Left ventricle myocardium inferior (tissue), 1 donor: ENCODE data around the gene RAN. TPM values are rescaled to one million over a fixed set of nuclear protein-coding genes. Genes with fewer than 3 reads are reported as not detected.
"Not testable (repeated sequence)": the region's sequence is repeated elsewhere in the genome, so short reads cannot be mapped to it uniquely, and the experiment has no call there.

Source experiments
- DNase-seq: peaks from one replicate; pipeline ENCODE4 v3.0.0-alpha.2; 2020
- H3K27ac ChIP-seq: fragments of 200-600 bp; replicated peaks from 2 replicates; pipeline ENCODE4 v1.8.0; 2021
- H3K27me3 ChIP-seq: fragments of 200-600 bp; 2 replicates; pipeline ENCODE4 v1.8.0; 2021; ENCODE audit warnings: low read depth
- H3K36me3 ChIP-seq: fragments of 200-600 bp; 2 replicates; pipeline ENCODE4 v1.8.0; 2021
- H3K4me1 ChIP-seq: fragments of 200-600 bp; 2 replicates; pipeline ENCODE4 v1.8.0; 2021
- H3K4me3 ChIP-seq: fragments of 200-600 bp; 2 replicates; pipeline ENCODE4 v1.8.0; 2021; ENCODE audit warnings: mild to moderate bottlenecking, moderate library complexity
- H3K9me3 ChIP-seq: fragments of 200-600 bp; replicated peaks from 2 replicates; pipeline ENCODE4 v1.8.0; 2021
- intact Hi-C: fragments of 100-400 bp; cut with micrococcal nuclease; formaldehyde crosslinking; loops from one replicate; pipeline ENCODE4 v1.11.0; 2022
- total RNA-seq: library from RNA; stranded (reverse); fragmentation: NEBNext Ultra II Directional; extraction: Animal tissue kit (Norgen Biotek cat#: 25700); gene quantifications from one replicate; pipeline ENCODE4 v1.2.1, GENCODE V29; 2021
- TF ChIP-seq, protein P1 (sequence below): fragments of 200-600 bp; IDR thresholded peaks from 2 replicates; pipeline ENCODE4 v1.8.0; 2021; ENCODE audit warnings: antibody characterized with exemption, mild to moderate bottlenecking, borderline replicate concordance
- donor health status: DM: no; HTN: yes; CAD: no; lungs with severe emphysema.

Gene RAN
- total RNA-seq, 1 donor from 2014 or later = 246 TPM

- intact Hi-C loops = no loop called here
- TF ChIP-seq, protein P1, sequence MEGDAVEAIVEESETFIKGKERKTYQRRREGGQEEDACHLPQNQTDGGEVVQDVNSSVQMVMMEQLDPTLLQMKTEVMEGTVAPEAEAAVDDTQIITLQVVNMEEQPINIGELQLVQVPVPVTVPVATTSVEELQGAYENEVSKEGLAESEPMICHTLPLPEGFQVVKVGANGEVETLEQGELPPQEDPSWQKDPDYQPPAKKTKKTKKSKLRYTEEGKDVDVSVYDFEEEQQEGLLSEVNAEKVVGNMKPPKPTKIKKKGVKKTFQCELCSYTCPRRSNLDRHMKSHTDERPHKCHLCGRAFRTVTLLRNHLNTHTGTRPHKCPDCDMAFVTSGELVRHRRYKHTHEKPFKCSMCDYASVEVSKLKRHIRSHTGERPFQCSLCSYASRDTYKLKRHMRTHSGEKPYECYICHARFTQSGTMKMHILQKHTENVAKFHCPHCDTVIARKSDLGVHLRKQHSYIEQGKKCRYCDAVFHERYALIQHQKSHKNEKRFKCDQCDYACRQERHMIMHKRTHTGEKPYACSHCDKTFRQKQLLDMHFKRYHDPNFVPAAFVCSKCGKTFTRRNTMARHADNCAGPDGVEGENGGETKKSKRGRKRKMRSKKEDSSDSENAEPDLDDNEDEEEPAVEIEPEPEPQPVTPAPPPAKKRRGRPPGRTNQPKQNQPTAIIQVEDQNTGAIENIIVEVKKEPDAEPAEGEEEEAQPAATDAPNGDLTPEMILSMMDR = no peak
- DNase-seq = no peak
- Histone ChIP-seq H3K4me1 (no peaks in the 10 kb centered on the region), H3K36me3 (no peaks in the 10 kb centered on the region), H3K4me3 (no peak overlapping the region), H3K9me3 (peaks cover 11% of the 10 kb centered on the region), H3K27me3 (peaks cover 36% of the 10 kb centered on the region), H3K27ac (no peak overlapping the region)
Measured at GRCh38 chr12:130856088-130856487, 15.8 kb upstream of the RAN start.

DNA sequence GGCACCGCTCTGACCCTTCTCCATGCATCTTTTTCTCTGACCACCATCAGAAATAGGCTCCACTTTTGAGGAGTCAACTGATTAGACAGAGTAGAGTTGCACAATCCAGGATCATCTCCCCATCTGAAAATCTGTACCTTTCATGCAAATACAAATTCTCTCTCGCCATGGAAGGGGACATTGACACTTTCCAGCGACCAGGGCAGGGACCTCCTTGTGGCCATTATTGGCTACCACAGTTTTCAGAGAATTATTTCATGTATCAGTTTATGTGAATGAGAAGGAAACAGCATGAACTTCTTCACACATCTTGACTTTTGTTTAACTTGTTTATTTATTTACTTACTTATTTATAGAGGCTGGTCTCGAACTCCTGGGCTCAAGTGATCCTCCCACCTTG is 13.8 kb upstream of the RAN start:
- peaks cover 36% of the 10 kb centered on the region for H3K27me3 ChIP-seq
- no peaks in the 10 kb centered on the region for H3K36me3 ChIP-seq
- intact Hi-C loops = no loop called here
- H3K4me1 ChIP-seq = no peaks in the 10 kb centered on the region
- TF ChIP-seq, protein P1 = no peak
- DNase-seq = no peak
- H3K4me3 ChIP-seq = no peak overlapping the region
- H3K27ac ChIP-seq = no peak overlapping the region
- peaks cover 11% of the 10 kb centered on the region for H3K9me3 ChIP-seq

- Histone ChIP-seq H3K4me3 (no peak overlapping the region), H3K9me3 (peaks cover 11% of the 10 kb centered on the region), H3K4me1 (no peaks in the 10 kb centered on the region), H3K36me3 (no peaks in the 10 kb centered on the region), H3K27me3 (peaks cover 33% of the 10 kb centered on the region), H3K27ac (no peak overlapping the region)
- TF ChIP-seq, protein P1 = no peak
- no peak for DNase-seq
- intact Hi-C loops = no loop called here
Measured at GRCh38 chr12:130859161-130859560, 12.7 kb upstream of the RAN start.

DNA sequence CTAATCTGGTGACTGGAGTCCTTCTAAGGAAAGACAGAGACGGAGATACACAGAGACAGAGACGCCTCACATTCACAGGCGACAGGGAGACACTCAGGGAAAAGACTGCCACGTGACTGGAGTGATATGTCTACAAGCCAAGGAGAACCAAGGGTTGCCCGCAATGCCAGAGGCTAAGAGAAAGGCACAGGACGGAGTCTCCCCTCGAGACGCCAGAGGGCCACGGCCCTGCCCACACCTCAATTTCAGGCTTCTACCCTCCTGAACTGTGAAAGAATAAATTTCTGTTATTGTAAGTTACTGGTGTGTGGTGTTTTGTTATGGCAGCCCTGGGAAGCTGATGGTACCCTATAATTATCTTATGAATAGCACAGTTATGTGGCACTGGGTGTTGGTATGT is 11.6 kb upstream of the RAN start:
- DNase-seq = no peak
- peaks cover 11% of the 10 kb centered on the region for H3K9me3 ChIP-seq
- H3K27me3 ChIP-seq = peaks cover 22% of the 10 kb centered on the region
- intact Hi-C loops = no loop called here
- no peak overlapping the region for H3K4me3 ChIP-seq
- H3K27ac ChIP-seq = no peak overlapping the region
- H3K36me3 ChIP-seq = no peaks in the 10 kb centered on the region
- H3K4me1 ChIP-seq = no peaks in the 10 kb centered on the region
- TF ChIP-seq, protein P1 = no peak

DNA sequence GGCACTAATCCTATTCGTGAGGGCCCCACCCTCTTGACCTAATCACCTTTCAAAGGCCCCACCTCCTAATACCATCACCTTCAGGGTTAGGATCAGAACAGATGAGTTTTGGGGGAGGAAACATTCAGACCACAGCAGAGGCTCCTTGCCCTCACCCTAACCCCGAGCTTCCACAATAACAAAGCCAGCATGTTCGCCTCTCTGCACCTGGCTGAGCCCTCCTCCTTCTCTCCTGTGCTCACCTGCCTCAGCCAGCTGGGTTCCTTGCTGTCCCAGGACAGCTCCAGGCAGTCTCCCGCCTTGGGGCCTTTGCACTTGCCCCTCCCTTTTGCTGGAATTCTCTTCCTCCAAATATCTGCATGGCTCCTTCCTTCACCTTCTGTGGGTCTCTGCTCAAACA is 9.7 kb upstream of the RAN start:
- no peak overlapping the region for H3K27ac ChIP-seq
- TF ChIP-seq, protein P1 = no peak
- DNase-seq = no peak
- intact Hi-C loops = no loop called here
- H3K4me3 ChIP-seq = no peak overlapping the region
- H3K27me3 ChIP-seq = peaks cover 5% of the 10 kb centered on the region
- H3K4me1 ChIP-seq = no peaks in the 10 kb centered on the region
- H3K9me3 ChIP-seq = peaks cover 8% of the 10 kb centered on the region
- H3K36me3 ChIP-seq = no peaks in the 10 kb centered on the region

DNA sequence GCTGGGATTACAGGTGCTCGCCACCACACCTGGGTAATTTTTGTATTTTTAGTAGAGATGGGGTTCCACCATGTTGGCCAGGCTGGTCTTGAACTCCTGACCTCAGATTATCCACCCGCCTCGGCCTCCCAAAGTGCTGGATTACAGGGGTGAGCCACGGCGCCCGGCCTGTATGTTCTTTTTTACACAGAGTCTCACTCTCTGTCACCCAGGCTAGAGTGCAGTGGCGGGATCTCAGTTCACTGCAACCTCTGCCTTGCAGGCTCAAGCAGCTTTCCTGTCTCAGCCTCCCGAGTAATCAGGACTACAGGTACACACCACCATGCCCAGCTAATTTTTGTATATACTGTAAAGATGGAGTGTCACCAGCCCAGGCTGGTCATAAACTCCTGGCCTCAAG is 9.1 kb upstream of the RAN start:
- H3K36me3 ChIP-seq, H3K4me3 ChIP-seq, H3K27ac ChIP-seq, DNase-seq, intact Hi-C loops, H3K9me3 ChIP-seq, H3K27me3 ChIP-seq, H3K4me1 ChIP-seq: not testable (repeated sequence)
